T-helper 9 cell (primary cell): ENCODE measurements around the gene REXO1.

Experiments used
- DNase-seq: peaks from one replicate; pipeline ENCODE4 v3.0.0-alpha.2; 2020

REXO1 gene

DNA sequence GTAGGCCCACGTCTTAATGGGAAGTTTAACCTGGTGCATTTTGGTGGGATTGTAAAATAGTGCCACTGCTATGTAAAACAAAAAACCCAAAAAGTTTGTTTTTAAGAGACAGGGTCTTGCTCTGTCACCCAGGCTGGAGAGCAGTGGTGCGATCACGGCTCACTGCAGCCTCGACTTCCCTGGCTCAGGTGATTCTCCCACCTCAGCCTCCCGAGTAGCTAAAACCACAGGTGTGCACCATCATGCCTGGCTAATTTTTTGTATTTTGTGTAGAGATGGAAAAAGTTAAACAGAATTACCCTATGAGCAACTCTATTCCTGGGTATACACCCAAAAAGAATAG, 820 bp upstream of the REXO1 start:
- no peak for DNase-seq

GRCh38 chr19:1847684-1848398, 442 bp downstream of the REXO1 start:
- DNase-seq, result no peak

DNA sequence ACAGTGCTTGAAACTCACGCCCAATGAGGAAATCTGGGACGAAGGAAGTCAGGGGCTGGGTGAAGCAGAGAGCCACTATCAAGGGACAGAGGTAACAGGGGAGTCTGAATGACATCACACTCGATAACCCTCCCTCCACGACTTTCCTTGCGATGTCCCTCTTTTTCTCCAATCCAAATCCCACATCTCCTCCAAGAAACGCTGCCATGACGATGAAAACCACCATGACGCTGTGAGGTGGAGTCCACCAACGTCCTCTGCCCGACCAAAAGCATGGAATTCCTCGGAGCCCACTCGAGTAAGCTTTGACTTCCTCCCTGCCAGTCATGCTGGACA, 967 bp downstream of the REXO1 start:
- no peak for DNase-seq

DNA sequence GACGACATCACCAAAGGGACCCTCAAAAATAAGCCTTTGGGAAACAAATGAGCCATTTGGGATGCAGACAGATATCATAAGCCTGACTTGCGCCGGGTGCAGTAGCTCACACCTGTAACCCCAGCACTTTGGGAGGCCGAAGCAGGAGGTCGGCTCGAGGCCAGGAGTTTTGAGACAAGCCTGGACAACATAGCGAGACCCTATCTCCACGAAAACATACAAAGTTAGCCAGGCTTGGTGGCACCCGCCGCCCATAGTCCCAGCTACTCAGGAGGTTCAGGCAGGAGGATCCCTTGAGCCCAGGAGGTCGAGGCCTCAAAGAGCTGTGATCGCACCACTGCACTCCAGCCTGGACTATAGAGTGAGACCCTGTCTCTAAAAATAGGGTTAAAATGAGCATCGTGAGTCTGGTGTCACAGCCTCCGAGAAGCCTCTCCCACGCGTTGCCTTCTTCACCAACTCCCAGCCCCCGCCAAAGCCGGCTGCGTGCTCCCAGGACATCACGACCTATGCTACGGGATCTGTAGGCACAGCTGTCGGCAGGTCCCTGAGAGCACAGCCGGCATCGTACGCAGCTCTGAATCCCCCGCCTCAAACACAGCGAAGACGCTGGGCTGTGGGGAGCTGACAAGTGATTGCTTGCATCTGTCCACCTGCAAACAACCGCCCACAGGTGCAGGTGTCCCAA, 1.6 kb downstream of the REXO1 start:
- DNase-seq, result no peak

DNA sequence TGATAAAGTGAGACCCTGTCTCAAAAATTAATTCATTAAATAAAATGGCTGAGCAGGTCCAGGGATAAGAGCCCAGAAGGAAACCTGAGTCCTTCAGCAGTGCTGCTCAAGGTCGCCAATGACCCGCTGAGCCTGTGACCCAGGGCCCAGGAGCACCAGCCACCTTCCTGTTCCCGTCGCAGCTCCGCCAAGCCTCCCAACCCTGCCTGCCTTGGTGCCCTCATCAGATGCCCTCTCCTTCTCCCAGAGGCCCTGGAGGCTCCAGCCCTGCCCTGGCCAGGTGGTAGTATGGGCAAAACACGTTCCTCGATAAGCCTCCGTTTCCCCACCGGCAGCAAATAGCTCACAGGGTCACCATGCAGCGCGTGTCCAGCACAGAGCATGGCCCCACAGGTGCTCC, 2.6 kb downstream of the REXO1 start:
- DNase-seq, result no peak

DNA sequence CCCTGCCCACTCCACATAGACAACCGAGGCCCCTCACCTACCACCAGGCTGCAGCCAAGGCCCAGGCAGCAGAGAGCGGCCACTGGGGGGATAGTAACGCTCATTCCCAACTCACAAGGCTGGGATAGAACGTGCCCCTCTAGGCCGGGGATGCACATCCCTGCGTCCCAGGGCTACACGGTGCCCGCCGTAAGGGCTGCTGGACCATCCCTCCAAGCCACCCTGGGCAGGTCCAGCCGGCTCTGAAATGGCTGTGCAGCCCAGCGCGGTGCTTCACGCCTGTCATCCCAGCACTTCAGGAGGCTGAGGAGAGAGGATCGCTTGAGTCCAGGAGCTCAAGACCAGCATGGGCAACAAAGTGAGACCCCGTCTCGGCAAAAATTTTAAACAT, 3.2 kb downstream of the REXO1 start:
- DNase-seq, result no peak

DNA sequence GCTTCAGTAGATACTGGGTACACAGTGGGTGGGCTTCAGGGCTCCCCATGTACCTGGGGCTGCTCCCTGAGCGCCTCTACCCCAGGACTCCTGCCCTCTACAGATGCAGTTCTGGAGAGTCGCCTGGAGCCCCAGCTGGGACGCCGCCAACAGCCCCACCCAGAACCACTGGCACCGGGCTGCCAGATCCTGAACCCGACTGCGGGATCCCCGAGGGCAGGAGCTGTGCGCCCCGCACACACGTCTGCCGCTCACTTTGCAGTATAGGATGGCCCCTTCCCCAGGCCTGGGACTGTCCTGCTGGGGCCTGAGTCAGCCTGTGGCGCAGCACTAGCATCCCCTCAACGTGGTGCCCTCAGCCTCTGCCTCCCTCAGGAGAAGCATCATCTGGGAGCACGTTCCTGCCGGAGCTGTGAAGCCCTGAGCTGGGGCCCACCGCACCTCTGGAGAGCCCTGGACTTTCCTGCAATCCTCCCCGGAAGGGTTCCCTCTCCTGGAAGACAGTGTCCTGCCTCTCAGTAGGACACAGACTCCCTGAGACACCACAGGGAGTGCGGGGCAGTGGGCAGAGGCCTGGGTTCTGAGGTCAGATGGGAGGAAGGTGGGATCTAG, 3.7 kb downstream of the REXO1 start:
- DNase-seq, result no peak

DNA sequence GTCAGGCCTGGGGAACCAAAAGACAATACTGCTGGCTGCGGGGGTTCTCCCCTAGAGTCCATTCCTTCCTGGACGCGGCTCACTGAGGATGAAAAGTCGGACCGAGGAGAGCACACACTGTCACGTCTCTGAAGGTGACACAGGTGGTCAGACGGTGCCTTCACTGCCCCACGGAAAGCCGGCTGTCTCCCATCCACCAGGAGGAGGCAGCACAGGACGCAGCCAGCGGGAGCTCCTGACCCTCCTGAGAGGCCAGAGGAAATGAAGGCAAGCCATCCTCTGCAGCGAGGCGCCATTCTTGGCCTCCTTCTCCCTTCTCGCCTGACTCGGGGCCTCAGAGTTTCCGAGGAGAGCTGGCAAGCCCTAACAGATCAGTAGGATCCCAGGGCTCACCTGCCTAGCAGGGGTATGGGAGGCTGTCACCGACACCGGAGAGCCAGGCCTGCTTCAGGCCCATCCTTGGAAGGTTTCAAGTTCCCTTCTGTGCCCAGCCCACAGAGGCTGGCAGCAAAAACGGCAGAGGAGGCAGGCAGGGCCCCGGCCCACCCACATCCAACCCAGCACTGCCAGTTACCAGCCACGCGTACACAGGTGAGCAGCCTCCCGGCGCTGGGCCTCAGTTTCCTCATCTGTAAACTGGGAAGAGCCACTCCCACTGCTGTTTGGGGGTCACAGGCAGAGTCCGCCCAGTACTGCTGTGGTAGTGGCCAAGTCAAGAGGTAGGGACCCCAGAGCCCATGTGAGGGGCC, 4.5 kb downstream of the REXO1 start:
- DNase-seq, result no peak

DNA sequence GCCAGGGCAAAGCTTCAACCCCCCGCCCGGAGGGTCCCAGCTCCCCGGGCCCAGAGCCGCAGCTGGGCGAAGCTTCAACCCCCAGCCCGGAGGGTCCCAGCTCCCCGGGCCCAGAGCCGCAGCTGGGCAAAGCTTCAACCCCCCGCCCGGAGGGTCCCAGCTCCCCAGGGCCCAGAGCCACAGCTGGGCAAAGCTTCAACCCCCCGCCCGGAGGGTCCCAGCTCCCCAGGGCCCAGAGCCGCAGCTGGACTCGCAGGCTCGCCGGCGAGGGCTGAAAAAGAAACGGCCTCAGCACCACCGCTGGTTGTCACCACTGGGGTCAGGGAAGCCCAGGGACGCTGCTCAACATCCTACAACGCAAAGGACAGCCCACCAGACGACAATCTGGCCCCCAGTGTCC, 5.2 kb downstream of the REXO1 start:
- no peak for DNase-seq

GRCh38 chr19:1841209-1841924, 6.9 kb downstream of the REXO1 start:
- DNase-seq, result no peak

GRCh38 chr19:1840541-1841115, 7.7 kb downstream of the REXO1 start:
- DNase-seq, result no peak

DNA sequence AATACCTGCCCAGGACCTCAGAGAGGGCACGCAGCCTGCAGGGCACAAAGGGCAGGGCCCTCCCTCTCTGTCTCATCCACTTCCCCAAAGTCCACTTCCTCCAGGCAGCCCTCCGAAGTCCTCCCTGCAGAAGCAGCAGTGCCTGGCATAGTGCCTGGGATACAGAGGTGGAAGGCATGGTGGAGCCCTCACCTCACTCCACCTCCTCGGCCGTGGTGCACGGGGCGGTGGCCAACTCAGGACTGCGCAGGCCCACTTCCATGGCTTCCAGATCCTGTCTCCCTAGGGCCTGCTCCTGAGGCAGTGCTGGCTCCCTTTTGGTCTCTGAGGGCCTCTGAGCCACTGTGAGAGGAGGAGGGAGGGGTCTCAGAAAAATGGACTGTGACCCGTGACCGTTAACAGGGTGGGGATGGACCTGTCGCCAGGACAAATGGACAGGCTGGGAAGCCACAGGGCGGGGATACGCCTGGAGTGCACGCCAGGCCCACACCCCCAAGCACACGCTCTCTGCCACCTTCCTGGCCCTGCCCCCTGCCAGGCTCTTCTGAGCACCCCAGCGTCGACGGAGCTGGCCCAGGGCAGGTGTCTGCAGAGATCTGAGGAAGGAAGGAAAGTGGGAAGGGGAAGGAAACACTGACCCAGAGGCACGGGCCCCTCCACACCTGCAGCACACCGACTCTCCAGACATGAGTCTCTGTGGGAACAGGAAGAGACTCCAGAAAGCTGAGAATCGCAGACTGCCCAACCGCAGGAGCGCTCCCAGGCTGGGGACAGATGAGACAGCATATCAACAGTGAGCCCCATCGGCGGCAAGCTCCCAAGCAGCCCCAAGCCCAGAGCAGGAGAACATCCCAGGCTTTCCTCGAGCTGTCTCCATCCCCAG, 8.4 kb downstream of the REXO1 start:
- DNase-seq, result no peak

- peak; percentile 65 for DNase-seq
Measured at GRCh38 chr19:1837625-1838105, 10.6 kb downstream of the REXO1 start.

DNA sequence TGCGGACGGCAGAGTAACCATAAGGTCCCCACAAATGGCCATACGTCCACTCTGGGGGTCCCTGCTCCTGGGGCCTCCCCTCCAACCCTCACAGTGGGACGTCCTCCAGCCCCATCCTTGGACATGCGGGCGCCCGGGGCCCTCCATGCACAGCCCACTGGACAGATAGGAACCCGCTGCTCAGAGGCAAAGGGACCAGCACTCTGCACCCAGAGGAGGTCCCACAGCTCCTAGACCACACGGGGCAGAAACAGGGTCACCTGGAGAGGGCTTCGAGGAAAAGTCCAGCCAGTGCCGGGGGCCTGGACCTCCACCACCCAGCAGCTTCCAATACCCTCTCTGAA, 11.1 kb downstream of the REXO1 start:
- DNase-seq, result no peak

GRCh38 chr19:1836458-1837221, 11.6 kb downstream of the REXO1 start:
- no peak for DNase-seq

GRCh38 chr19:1833540-1833939, 14.7 kb downstream of the REXO1 start:
- no peak for DNase-seq

GRCh38 chr19:1832046-1832663, 16.1 kb downstream of the REXO1 start:
- DNase-seq, result no peak

GRCh38 chr19:1830978-1831377, 17.3 kb downstream of the REXO1 start:
- no peak for DNase-seq

DNA sequence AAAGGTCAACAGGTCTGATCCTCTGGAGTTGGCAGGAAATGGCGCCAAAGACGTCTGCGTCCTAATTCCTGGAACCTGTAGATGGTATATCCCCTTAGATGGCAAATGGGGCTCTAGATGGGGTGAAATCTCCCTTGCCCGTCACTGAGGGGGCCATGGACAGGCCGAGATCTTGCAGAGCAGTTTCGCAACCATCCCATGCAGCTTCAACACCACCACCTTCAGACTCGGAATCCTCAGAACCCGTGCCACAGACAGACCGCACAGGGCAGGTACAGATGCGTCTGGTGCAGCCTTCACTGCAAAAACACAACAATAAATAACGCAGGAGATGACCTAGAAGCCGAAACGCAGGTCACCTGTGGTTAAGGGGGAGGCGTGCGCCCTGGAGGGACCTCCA, 17.7 kb downstream of the REXO1 start:
- no peak for DNase-seq

- DNase-seq, result no peak
Measured at GRCh38 chr19:1829958-1830357, 18.3 kb downstream of the REXO1 start.
